GM19395 (cell line): ENCODE measurements around the gene MIOS.
"Not testable (repeated sequence)": the region's sequence is repeated elsewhere in the genome, so short reads cannot be mapped to it uniquely, and the experiment has no call there.

Experiments used
- ATAC-seq: cut with Tn5 transposase; IDR thresholded peaks from one replicate; pipeline ENCODE4 v1.9.1; 2021; ENCODE audit warnings: mild to moderate bottlenecking, moderate library complexity; ENCODE audit not compliant: unreplicated experiment

Gene MIOS

GRCh38 chr7:7554021-7554432, 12.7 kb upstream of the MIOS start:
- ATAC-seq = no peak

DNA sequence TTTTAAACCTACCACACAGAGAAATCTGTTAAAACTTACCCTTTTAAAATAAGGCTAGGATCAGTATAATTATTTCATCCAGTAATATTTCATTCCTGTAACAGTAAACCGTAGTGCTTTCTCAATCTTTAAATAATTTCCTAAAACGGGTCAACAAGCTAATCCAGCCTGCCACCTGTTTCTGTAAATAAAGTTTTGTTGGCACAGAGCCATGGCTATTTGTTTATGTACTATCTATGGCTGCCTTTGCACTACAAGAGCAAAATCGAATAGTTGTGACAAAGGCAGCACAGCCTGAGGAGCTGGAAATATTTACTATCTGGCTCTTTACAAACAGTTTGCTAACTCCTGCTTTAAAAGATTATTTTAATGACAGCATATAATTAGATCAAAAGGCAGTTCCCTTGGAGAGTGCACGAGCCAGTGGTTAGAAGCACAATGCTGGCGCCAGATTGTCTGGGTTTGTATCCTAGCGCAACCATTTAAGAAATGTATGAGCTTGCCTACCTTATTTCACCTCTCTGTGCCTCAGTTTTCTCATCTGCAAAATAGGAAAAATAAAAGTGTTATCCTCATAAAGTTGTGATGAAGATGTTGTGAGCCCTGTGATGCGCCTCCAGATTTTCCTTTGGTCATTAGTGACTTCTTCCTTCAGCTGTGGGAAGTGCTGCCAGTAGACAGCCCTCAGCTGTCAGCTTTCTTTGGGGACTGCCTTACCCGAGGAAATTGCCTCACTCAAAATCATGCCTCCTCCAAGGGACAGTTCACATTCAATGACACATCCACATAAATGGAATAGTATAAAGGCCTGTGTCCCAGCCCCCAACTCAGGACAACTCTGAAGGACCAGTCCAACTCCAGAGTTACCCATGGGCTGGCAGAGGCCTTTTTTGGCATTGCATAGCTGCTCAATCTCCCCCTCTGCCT, 11.8 kb upstream of the MIOS start:
- no peak for ATAC-seq

GRCh38 chr7:7556852-7557251, 9.8 kb upstream of the MIOS start:
- no peak for ATAC-seq

DNA sequence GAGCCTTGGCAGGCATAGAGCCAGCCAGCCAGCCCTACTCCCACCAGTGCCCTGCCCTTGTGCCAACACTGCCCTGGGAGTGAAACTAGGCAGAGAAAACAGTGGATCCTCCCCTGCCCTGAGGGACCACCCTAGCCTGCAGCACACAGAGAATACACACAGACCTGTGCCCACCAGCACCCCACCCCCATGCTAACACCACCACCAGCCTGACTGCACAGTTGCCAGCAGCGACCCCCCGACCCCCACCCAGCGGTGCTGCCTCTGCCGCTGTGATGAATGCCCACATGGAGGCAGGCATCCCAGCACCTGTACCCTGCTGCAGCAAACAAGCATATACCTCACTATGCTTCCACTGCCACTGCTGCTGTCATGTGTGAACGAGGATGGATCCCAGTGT, 9.4 kb upstream of the MIOS start:
- no peak for ATAC-seq

GRCh38 chr7:7561591-7561990, 5.1 kb upstream of the MIOS start:
- not testable (repeated sequence) for ATAC-seq

DNA sequence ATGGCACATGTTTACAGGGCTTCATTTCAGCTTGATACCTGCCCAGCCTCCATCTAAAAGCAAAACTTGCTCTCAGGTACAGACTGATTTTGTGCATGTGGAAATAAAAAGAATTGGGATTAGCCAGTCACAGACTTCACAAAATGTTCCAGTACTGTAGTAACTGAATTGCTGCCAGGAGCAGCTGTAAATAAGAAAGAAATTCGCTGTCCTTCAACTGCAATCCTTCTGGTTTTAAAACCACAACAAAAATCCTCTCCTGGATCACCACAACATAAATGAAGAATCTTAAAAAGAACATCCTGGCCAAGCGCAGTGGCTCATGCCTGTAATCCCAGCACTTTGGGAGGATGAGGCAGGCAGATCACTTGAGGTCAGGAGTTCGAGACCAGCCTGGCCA, 3.9 kb upstream of the MIOS start:
- no peak for ATAC-seq

GRCh38 chr7:7563269-7563668, 3.4 kb upstream of the MIOS start:
- no peak for ATAC-seq

GRCh38 chr7:7563813-7564212, 2.9 kb upstream of the MIOS start:
- ATAC-seq = no peak

DNA sequence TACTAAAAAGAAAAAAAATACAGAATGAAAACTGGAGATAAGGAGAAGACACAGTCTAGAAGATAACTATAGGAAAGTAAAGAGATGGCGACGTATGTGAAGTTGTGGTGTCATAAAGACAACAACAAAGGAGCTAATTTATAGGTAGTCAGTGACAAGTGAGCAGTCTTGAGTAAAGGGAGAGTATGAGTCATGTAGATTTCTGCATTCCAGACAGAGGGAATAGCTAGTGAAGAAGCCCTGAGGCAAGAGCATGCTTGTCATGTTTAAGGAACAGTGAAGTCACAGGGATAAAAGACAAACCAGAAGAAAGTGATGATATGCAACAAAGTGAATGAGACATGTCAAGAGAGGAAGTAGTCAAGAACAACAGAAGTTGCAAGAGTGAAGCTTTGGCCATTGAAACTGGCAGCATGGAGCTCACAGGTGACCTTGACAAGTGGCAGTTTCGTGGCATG, 2.3 kb upstream of the MIOS start:
- no peak for ATAC-seq

DNA sequence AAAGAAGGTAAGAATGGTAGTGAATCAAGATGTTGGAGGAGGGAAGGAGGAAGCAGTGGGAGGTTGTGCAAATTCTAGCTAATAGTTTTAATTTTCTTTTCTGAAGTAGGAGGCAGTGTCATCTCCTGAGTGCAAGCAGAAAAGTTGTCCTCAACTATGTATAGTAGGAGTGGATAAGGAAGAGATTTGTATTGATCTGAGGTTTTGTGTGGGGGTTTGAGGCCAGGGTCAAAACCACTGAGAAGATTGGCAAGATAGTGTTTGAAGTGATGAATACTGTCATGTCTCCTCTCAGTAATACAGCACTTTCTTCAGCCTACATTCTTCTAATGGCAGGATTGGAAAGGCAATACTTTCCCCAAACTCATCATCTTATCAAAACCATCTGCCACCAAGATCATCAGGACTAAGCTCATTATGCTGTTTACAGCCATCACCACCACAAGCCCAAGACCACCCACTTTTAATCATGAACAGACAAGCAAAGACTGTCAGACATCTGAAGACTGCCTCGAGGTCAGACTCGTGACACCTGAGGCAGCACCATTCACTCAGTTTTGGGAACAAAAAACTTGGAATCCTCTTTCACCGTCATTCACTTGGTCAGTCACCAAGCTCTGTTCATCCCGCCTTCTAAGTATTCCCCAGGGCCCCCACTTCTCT, 1.5 kb upstream of the MIOS start:
- ATAC-seq = no peak

- peak; percentile 40 for ATAC-seq
Measured at GRCh38 chr7:7565746-7566650, 686 bp upstream of the MIOS start.

DNA sequence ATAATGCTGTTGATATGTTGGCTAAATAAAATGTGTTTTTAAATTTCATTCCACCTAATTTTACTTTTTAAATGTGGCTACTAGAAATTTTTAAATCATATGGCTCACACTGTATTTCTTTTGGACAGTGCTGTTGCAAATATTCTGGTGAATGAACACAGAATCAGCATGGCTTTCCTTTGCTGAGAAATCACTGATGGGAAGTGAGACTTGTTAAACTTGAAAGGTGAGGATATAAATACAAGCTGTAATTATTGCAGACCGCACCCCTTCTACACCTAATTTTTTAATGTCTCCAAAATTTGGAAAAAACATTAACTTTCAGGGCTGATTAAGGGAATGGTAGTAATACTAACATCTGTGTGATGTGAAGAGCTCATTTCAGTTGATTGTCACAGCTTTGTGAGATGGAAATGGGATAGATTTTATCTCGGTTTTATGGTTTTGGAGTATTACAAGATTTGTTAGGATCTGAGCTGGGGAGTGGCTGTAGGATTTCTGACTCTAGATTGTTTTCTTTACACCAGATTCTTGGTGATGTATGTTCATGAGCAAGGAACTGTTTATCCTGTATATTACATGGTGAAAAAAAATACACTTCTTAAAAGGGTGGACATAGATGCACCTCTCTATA, 1.3 kb downstream of the MIOS start:
- no peak for ATAC-seq

GRCh38 chr7:7568553-7568952, 1.9 kb downstream of the MIOS start:
- no peak for ATAC-seq

DNA sequence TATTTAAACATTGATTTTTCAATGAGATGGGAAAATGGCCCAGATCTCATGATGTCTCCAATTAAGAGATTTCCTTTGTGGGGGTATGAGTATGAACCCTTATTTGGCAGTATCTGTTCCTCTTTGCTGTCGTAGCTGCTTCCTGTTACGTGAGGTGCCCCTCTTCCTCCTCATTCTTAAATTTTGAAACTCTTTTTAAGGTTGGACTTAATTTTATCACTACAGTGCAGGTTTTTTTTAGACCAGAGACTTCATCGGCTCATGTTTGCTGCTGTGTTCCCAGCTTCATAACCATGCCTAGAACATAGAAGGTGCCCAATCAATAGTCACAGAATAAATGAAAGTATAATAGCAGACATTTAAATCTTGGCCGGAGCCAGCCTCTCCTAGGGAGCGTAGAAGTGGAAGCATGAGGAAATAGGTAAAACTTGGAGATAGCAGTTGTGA, 2.4 kb downstream of the MIOS start:
- ATAC-seq = peak; percentile 58

GRCh38 chr7:7569615-7570014, 2.9 kb downstream of the MIOS start:
- ATAC-seq = peak; percentile 29

GRCh38 chr7:7570584-7570983, 3.9 kb downstream of the MIOS start:
- ATAC-seq = no peak

DNA sequence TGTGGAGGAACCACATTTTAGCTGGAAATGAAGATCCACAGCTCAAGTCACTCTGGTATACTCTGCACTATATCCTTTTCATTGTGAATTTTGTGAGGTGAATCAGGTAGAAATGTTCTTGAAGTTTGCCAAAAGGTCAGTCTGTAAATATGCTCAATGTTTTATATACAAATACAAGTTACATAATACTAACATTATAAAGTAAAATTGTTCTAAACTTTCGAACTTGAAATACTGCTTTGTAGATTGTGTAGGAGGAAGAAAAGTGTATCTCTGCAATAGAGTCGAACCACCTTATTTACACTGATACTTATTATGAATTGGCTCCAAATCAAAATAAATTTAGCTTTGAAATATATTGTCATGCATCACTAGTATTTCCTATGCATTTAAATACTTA, 7.0 kb downstream of the MIOS start:
- ATAC-seq = no peak

DNA sequence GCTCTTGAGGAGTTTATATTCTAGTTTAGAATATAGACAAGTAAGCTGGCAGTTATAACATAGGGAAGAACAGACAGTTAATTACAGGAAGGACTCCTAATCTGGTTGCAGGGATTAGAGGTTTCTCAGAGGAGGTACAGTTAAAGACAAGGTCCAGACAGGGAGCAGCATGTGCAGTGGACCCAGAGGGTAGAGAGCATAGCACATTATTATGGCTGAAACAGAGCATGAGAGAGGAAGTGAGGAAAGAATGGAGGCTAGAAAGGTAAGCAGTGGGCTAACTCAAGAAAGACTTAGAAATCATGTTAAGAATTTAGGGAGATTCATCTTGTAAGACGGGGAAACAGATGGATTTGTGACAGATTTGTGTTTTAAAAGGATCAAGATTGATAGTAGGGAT, 9.7 kb downstream of the MIOS start:
- ATAC-seq = no peak

- peak; percentile 79 for ATAC-seq
Measured at GRCh38 chr7:7577888-7578287, 11.2 kb downstream of the MIOS start.

DNA sequence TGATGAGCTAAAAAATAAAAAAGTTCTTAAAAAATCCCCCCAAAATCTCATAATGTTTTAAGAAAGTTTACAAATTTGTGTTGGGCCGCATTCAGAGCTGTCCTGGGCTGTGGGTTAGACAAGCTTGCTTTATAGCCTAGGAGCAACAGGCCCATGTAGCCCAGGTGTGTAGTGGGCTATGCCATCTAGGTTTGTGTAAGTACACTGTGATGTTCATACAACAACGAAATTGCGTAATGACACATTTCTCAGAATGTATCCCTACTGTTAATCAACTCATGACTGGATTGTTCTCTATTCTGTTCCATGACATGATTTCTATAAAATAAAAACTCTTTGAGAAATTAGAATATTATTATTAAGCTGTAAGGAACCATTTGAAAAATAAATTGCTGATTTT, 13.0 kb downstream of the MIOS start:
- ATAC-seq = no peak
